CD14-positive monocyte (primary cell): ENCODE results near the gene API5. TPM values are rescaled to one million over a fixed set of nuclear protein-coding genes. Genes with fewer than 3 reads are reported as not detected.
"Not testable (repeated sequence)": the region's sequence is repeated elsewhere in the genome, so short reads cannot be mapped to it uniquely, and the experiment has no call there.

Source experiments
- DNase-seq, 3 donors: peaks; one replicate each; pipeline ENCODE4 v3.0.0-alpha.2; 2011 to 2022
- H2AFZ ChIP-seq: 2 replicates; pipeline ENCODE4 v1.6.0; 2012; ENCODE audit warnings: mild to moderate bottlenecking, low read depth, low read length, inconsistent platforms; ENCODE audit not compliant: insufficient read depth, poor library complexity, severe bottlenecking
- H3K27ac ChIP-seq, 2 donors: 1 replicate in 1 of 2; 2 replicates in 1 of 2; pipeline ENCODE4 v1.5.1; 2012 to 2013; ENCODE audit warnings: low read length in 2 of 2, control low read depth in 1 of 2, inconsistent platforms in 1 of 2, low read depth in 1 of 2, mild to moderate bottlenecking in 1 of 2
- H3K27me3 ChIP-seq, 2 donors: one replicate each; pipeline versions ENCODE4 v1.6.0 to v1.6.1; 2011 to 2013; ENCODE audit warnings: low read length in 2 of 2; ENCODE audit not compliant: control insufficient read depth in 2 of 2, insufficient read depth in 2 of 2
- H3K36me3 ChIP-seq, 2 donors: replicated peaks in 1 of 2; 1 replicate in 1 of 2; 2 replicates in 1 of 2; pipeline versions ENCODE4 v1.5.1 to v1.6.1; 2012 to 2013; ENCODE audit warnings: low read length in 2 of 2, control low read depth in 1 of 2, inconsistent platforms in 1 of 2, mild to moderate bottlenecking in 1 of 2; ENCODE audit not compliant: insufficient read depth in 2 of 2, control insufficient read depth in 1 of 2
- H3K4me1 ChIP-seq, 2 donors: 1 replicate in 1 of 2; 2 replicates in 1 of 2; pipeline versions ENCODE4 v1.5.1 to v1.6.1; 2012 to 2013; ENCODE audit warnings: low read length in 2 of 2, control low read depth in 1 of 2, inconsistent platforms in 1 of 2, mild to moderate bottlenecking in 1 of 2, moderate library complexity in 1 of 2; ENCODE audit not compliant: insufficient read depth in 2 of 2, control insufficient read depth in 1 of 2
- H3K4me2 ChIP-seq: replicated peaks from 2 replicates; pipeline ENCODE3; 2012; ENCODE audit warnings: low read length, moderate library complexity, mild to moderate bottlenecking; ENCODE audit not compliant: poor library complexity, severe bottlenecking; ENCODE audit errors: extremely low read depth
- H3K4me3 ChIP-seq, 3 experiments: fragments of 200-600 bp in 1 of 3; sonication (generic) in 1 of 3; replicated peaks in 1 of 3; 1 replicate in 2 of 3; 2 replicates in 1 of 3; pipeline ENCODE4 v1.5.1; 2011 to 2013; ENCODE audit warnings: low read length in 3 of 3, mild to moderate bottlenecking in 3 of 3, control low read depth in 2 of 3, low read depth in 2 of 3, inconsistent platforms in 1 of 3, moderate library complexity in 1 of 3
- H3K79me2 ChIP-seq: 2 replicates; pipeline ENCODE4 v1.6.0; 2012; ENCODE audit warnings: mild to moderate bottlenecking, control low read depth, inconsistent platforms, low read length, moderate library complexity; ENCODE audit not compliant: insufficient read depth
- H3K9ac ChIP-seq: 2 replicates; pipeline ENCODE4 v1.6.0; 2017; ENCODE audit warnings: low read length, mild to moderate bottlenecking; ENCODE audit not compliant: insufficient read depth, poor library complexity, severe bottlenecking
- H3K9me3 ChIP-seq, 2 donors: replicated peaks in 1 of 2; 1 replicate in 1 of 2; 2 replicates in 1 of 2; pipeline versions ENCODE4 v1.5.1 to v1.6.1; 2012 to 2013; ENCODE audit warnings: low read length in 2 of 2, control low read depth in 1 of 2; ENCODE audit not compliant: control insufficient read depth in 1 of 2, insufficient read depth in 1 of 2
- H4K20me1 ChIP-seq: 2 replicates; pipeline ENCODE4 v1.6.0; 2012; ENCODE audit warnings: mild to moderate bottlenecking, low read length, control low read depth, moderate library complexity; ENCODE audit not compliant: insufficient read depth
- H3K27ac Mint-ChIP-seq, 7 donors: one replicate each; pipeline ENCODE4 v1.8.0; 2020; ENCODE audit warnings: mild to moderate bottlenecking in 7 of 7, mixed read lengths in 7 of 7, moderate library complexity in 6 of 7, inconsistent platforms in 2 of 7
- H3K27me3 Mint-ChIP-seq, 3 donors: one replicate each; pipeline ENCODE4 v1.8.0; 2021 to 2022; ENCODE audit warnings: low read depth in 3 of 3, mild to moderate bottlenecking in 3 of 3, mixed read lengths in 3 of 3, moderate library complexity in 3 of 3, inconsistent platforms in 1 of 3
- H3K36me3 Mint-ChIP-seq, 2 donors: one replicate each; pipeline ENCODE4 v1.8.0; 2020; ENCODE audit warnings: mixed read lengths in 2 of 2, inconsistent platforms in 1 of 2, mild to moderate bottlenecking in 1 of 2
- H3K4me1 Mint-ChIP-seq: one replicate; pipeline ENCODE4 v1.8.0; 2020; ENCODE audit warnings: mild to moderate bottlenecking, mixed read lengths
- H3K4me3 Mint-ChIP-seq, 2 donors: one replicate each; pipeline ENCODE4 v1.8.0; 2020; ENCODE audit warnings: mild to moderate bottlenecking in 2 of 2, mixed read lengths in 2 of 2, moderate library complexity in 1 of 2
- H3K9me3 Mint-ChIP-seq, 7 donors: one replicate each; pipeline ENCODE4 v1.8.0; 2020 to 2022; ENCODE audit warnings: mixed read lengths in 7 of 7, mild to moderate bottlenecking in 6 of 7, moderate library complexity in 6 of 7, inconsistent platforms in 2 of 7
- CTCF ChIP-seq: fragments of 200-600 bp; IDR thresholded peaks from one replicate; pipeline ENCODE4 v1.8.0; 2022; ENCODE audit warnings: antibody characterized with exemption, mild to moderate bottlenecking
- WGBS: methylation state at CpG from one replicate; pipeline ENCODE4 v1.1.5; 2013; ENCODE audit warnings: missing lambda C conversion rate; ENCODE audit not compliant: insufficient coverage; 5-methylcytosine and 5-hydroxymethylcytosine counted together
- intact Hi-C, 2 donors: fragments of 100-400 bp; cut with micrococcal nuclease; formaldehyde crosslinking; loops; one replicate each; pipeline versions ENCODE4 v1.15.0 to v1.15.1; 2023
- polyA plus RNA-seq, 3 donors: library from polyadenylated mRNA; depleted of rRNA in 1 of 3; unstranded in 2 of 3; stranded (reverse) in 1 of 3; fragments of 300-500 nt in 2 of 3; fragments of >200 nt in 1 of 3; fragmentation: Illumina TruSeq in 2 of 3; gene quantifications; 1 replicate in 2 of 3; 2 replicates in 1 of 3; pipeline ENCODE4 v1.2.3, GENCODE V29; 2012 to 2021

API5 gene
- polyA plus RNA-seq, 3 donors: 17.1 to 84.0 (median 65.9) TPM

- H3K4me3 Mint-ChIP-seq: no peak overlapping the region
- Histone ChIP-seq H3K27ac (no peak overlapping the region), H3K4me1 (no peaks in the 10 kb centered on the region), H3K9ac (no peak overlapping the region), H3K4me2 (no peak overlapping the region), H3K79me2 (no peaks in the 10 kb centered on the region), H3K9me3 (no peaks in the 10 kb centered on the region), H3K36me3 (peaks cover 31 to 58% of the 10 kb centered on the region in 2 donors), H3K27me3 (no peaks in the 10 kb centered on the region), H3K4me3 (no peak overlapping the region), H2AFZ (no peak overlapping the region), H4K20me1 (no peaks in the 10 kb centered on the region)
- H3K27me3 Mint-ChIP-seq: no peaks in the 10 kb centered on the region
- intact Hi-C loops: no loop called here
- H3K27ac Mint-ChIP-seq: no peak overlapping the region
- TF ChIP-seq CTCF: no peak
- no peaks in the 10 kb centered on the region for H3K4me1 Mint-ChIP-seq
- peaks cover 47 to 57% of the 10 kb centered on the region in 2 donors for H3K36me3 Mint-ChIP-seq
- H3K9me3 Mint-ChIP-seq: peaks cover 0 to 3% (median 0%) of the 10 kb centered on the region in 7 donors
- DNase-seq: no peak
Measured at GRCh38 chr11:43341159-43341558, 29.4 kb downstream of the API5 start.

- H3K9ac ChIP-seq, H3K79me2 ChIP-seq, H4K20me1 ChIP-seq, H3K27ac Mint-ChIP-seq, H3K4me3 Mint-ChIP-seq, H3K9me3 ChIP-seq, H2AFZ ChIP-seq, H3K9me3 Mint-ChIP-seq, H3K4me1 Mint-ChIP-seq, H3K36me3 ChIP-seq, H3K4me3 ChIP-seq, H3K27me3 Mint-ChIP-seq, H3K4me2 ChIP-seq, H3K36me3 Mint-ChIP-seq, H3K27me3 ChIP-seq, DNase-seq, H3K4me1 ChIP-seq, H3K27ac ChIP-seq: not testable (repeated sequence)
- intact Hi-C loops: loop anchor here in 1 of 2 donors (10.0 kb wide), 1 partner anchor 323 kb away; no protein-coding TSS in a partner anchor
- no CpG with 5 or more reads among the region's 17 CpGs for WGBS
Measured at GRCh38 chr11:43351426-43351825, 39.6 kb downstream of the API5 start.
